Panc1 (cell line): Measurements from ENCODE around the gene TPRA1. TPM values are rescaled to one million over a fixed set of nuclear protein-coding genes. Genes with fewer than 3 reads are reported as not detected.
A peak's percentile ranks its signal among the peaks of the same experiment; 100 is the strongest.

Source experiments
- ATAC-seq: fragments of 200-7000 bp; cut with Tn5 transposase; 2 replicates; pipeline ENCODE4 v1.9.1; 2020; ENCODE audit warnings: mild to moderate bottlenecking, moderate library complexity
- BruUV-seq: library from RNA; stranded (reverse); fragments of 400-500 nt; replicated peaks from 2 replicates; lab custom pipeline; 2021; lab: Mats Ljungman, UMichigan
- CTCF ChIA-PET: fragments of 300-600 bp; sonication (Branson Sonifier 250); formaldehyde crosslinking; loops from one replicate; lab custom pipeline; 2022; ENCODE audit warnings: antibody characterized with exemption; lab: Charles Lee
- POLR2A ChIA-PET: fragments of 300-600 bp; sonication (Branson Sonifier 250); formaldehyde crosslinking; loops from one replicate; lab custom pipeline; 2022; ENCODE audit warnings: antibody characterized with exemption; lab: Charles Lee
- DNase-seq: peaks from one replicate; pipeline ENCODE4 v3.0.0-alpha.2; 2010; ENCODE audit warnings: low read depth, low spot score
- H3K27ac ChIP-seq: 2 replicates; pipeline ENCODE4 v1.5.1; 2011; ENCODE audit warnings: mild to moderate bottlenecking, low read length, inconsistent platforms
- H3K27me3 ChIP-seq: fragments of 200-500 bp; sonication (Bioruptor generic); 2 replicates; pipeline ENCODE4 v1.6.0; 2014; ENCODE audit warnings: low read length, inconsistent platforms; ENCODE audit not compliant: control insufficient read depth, insufficient read depth
- H3K36me3 ChIP-seq: fragments of 200-500 bp; sonication (Bioruptor generic); 2 replicates; pipeline ENCODE4 v1.5.1; 2014; ENCODE audit warnings: inconsistent platforms, mild to moderate bottlenecking, low read length, moderate library complexity; ENCODE audit not compliant: control insufficient read depth, insufficient read depth
- H3K4me1 ChIP-seq: 2 replicates; pipeline ENCODE4 v1.5.1; 2011; ENCODE audit warnings: inconsistent platforms, mild to moderate bottlenecking, low read length, moderate library complexity; ENCODE audit not compliant: control insufficient read depth, insufficient read depth
- H3K4me3 ChIP-seq, 2 experiments: 2 replicates each; pipeline ENCODE4 v1.5.1; 2011 to 2012; ENCODE audit warnings: low read depth in 2 of 2, low read length in 2 of 2, mild to moderate bottlenecking in 2 of 2, inconsistent platforms in 1 of 2, moderate library complexity in 1 of 2
- H3K9me3 ChIP-seq: fragments of 200-500 bp; sonication (Bioruptor generic); 2 replicates; pipeline ENCODE4 v1.5.1; 2014; ENCODE audit warnings: low read depth, mild to moderate bottlenecking, inconsistent platforms, low read length, moderate library complexity; ENCODE audit not compliant: control insufficient read depth, insufficient read depth
- CTCF ChIP-seq: fragments of 450-650 bp; IDR thresholded peaks from 2 replicates; pipeline ENCODE4 v1.5.1; 2017; ENCODE audit warnings: mild to moderate bottlenecking
- POLR2AphosphoS5 ChIP-seq: IDR thresholded peaks from 2 replicates; pipeline ENCODE4 v1.6.1; 2012; ENCODE audit warnings: mild to moderate bottlenecking, low read depth, low read length, moderate library complexity
- REST ChIP-seq, 2 experiments: IDR thresholded peaks; 2 replicates each; pipeline ENCODE4 v1.6.1; 2011 to 2012; ENCODE audit warnings: low read depth in 2 of 2, control low read depth in 1 of 2, low read length in 1 of 2, mild to moderate bottlenecking in 1 of 2, moderate library complexity in 1 of 2; ENCODE audit not compliant: insufficient read depth in 1 of 2
- SIN3A ChIP-seq: IDR thresholded peaks from 2 replicates; pipeline ENCODE4 v1.6.1; 2012; ENCODE audit warnings: low read depth, mild to moderate bottlenecking, low read length, moderate library complexity, borderline replicate concordance; ENCODE audit not compliant: insufficient read depth
- TCF7L2 ChIP-seq: IDR thresholded peaks from 2 replicates; pipeline ENCODE4 v1.6.1; 2011; ENCODE audit warnings: mild to moderate bottlenecking, low read depth, low read length, inconsistent platforms
- in situ Hi-C: cut with HindIII; loops from 2 replicates; pipeline ENCODE4 v1.10.0; 2016; ENCODE audit warnings: low sequenced_read_pairs, low pct_unique_long_range_greater_than_20kb
- intact Hi-C: fragments of 100-400 bp; cut with micrococcal nuclease; formaldehyde crosslinking; loops from one replicate; pipeline ENCODE4 v1.10.0; 2022; ENCODE audit not compliant: unreplicated experiment
- total RNA-seq: library from RNA; stranded (reverse); gene quantifications from one replicate; pipeline ENCODE4 v1.2.1, GENCODE V29; 2021; ENCODE audit not compliant: unreplicated experiment

Gene TPRA1
- total RNA-seq, 1 experiment from 2014 or later = 42.6 TPM

- no peak overlapping the region for H3K4me3 ChIP-seq
- intact Hi-C loops (no loop called here), in situ Hi-C loops (no loop called here)
- TF ChIP-seq REST (IDR thresholded peaks at IDR 0.05; ENCODE audit: insufficient read depth in 1 of 2, low read depth in 2 of 2, low read length in 1 of 2) (no peak), SIN3A (no peak), POLR2AphosphoS5 (no peak), CTCF (no peak)
- no TSS peak for BruUV-seq
- DNase-seq (no peak), ATAC-seq (0 out of 2 replicates have a peak, but pooled peaks have one; percentile 25)
- H3K9me3 ChIP-seq = no peaks in the 10 kb centered on the region
- no peak overlapping the region for H3K27ac ChIP-seq
- no peaks in the 10 kb centered on the region; the same call in 1 of the 2 replicates for H3K4me1 ChIP-seq
- H3K36me3 ChIP-seq = no peaks in the 10 kb centered on the region
- ChIA-PET CTCF (interaction anchor here (0.5 to 0.7 kb wide), 2 partner anchors 9 to 21 kb away, joined by 3 to 7 read pairs; no protein-coding TSS in a partner anchor), POLR2A (interaction anchor here (0.5 to 1.3 kb wide), 2 partner anchors 9 to 19 kb away, joined by 4 to 15 read pairs; no protein-coding TSS in a partner anchor)
- 0 out of 2 replicates have a peak, but pooled peaks cover 2% of the 10 kb centered on the region for H3K27me3 ChIP-seq
Measured at GRCh38 chr3:127565711-127566110, 24.8 kb downstream of the TPRA1 start.

- no peaks in the 10 kb centered on the region for H3K9me3 ChIP-seq
- H3K27ac ChIP-seq = no peak overlapping the region
- ATAC-seq = no peak
- in situ Hi-C loops = no loop called here
- H3K27me3 ChIP-seq = 0 out of 2 replicates have a peak, but pooled peaks cover 2% of the 10 kb centered on the region
- no peak for TF ChIP-seq POLR2AphosphoS5
- TF ChIP-seq REST (IDR thresholded peaks at IDR 0.05; ENCODE audit: insufficient read depth in 1 of 2, low read depth in 2 of 2, low read length in 1 of 2) = no peak
- TF ChIP-seq TCF7L2 = no peak
- no peak for TF ChIP-seq SIN3A
- TF ChIP-seq CTCF = no peak
- POLR2A ChIA-PET = no interaction called here
- H3K36me3 ChIP-seq = no peaks in the 10 kb centered on the region
- no peaks in the 10 kb centered on the region for H3K4me1 ChIP-seq
- H3K4me3 ChIP-seq = no peak overlapping the region
- BruUV-seq = no TSS peak
- CTCF ChIA-PET = interaction anchor here (1.0 kb wide), 1 partner anchor 15 kb away, joined by 3 read pairs; no protein-coding TSS in a partner anchor
- intact Hi-C loops = no loop called here
- DNase-seq = no peak
Measured at GRCh38 chr3:127560051-127560787, 30.3 kb downstream of the TPRA1 start.
